ENCODE measurements around the gene BTBD8. TPM values are rescaled to one million over a fixed set of nuclear protein-coding genes. Genes with fewer than 3 reads are reported as not detected.

The BTBD8 gene
- total RNA-seq, 1 donor from 2014 or later = 14.9 TPM

- ATAC-seq = no peak
- intact Hi-C loops (cut with DNase I) = no loop called here
- DNase-seq (ENCODE audit: low spot score) = no peak
Measured at GRCh38 chr1:92169214-92170005, 89.3 kb downstream of the BTBD8 start.

- intact Hi-C loops (cut with DNase I) = no loop called here
- no peak for DNase-seq (ENCODE audit: low spot score)
- no peak for ATAC-seq
Measured at GRCh38 chr1:92184632-92185031, 104.5 kb downstream of the BTBD8 start.

DNA sequence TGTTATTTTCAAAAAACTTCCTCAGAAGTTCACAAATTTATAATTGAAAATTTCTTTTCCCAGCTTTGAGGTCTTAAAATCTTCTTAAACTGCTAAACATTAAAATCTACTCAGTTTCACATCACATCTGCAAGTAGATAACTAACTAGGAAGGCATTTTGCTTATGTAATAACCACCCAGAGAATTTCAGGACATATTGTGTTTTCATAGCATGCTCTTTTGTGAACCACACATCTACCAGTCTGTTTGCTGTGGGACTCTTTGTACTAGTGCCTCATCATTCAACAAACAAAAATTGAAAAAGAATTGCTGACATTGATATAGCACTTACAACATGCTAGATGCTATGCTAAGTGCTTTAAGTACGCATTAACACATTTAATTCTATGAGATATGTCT lies 105.9 kb downstream of the BTBD8 start:
- DNase-seq (ENCODE audit: low spot score) (no peak), ATAC-seq (no peak)
- intact Hi-C loops (cut with DNase I) = no loop called here

- intact Hi-C loops (cut with DNase I) = no loop called here
- no peak for DNase-seq (ENCODE audit: low spot score)
- no peak for ATAC-seq
Measured at GRCh38 chr1:92188436-92189255, 108.5 kb downstream of the BTBD8 start.

DNA sequence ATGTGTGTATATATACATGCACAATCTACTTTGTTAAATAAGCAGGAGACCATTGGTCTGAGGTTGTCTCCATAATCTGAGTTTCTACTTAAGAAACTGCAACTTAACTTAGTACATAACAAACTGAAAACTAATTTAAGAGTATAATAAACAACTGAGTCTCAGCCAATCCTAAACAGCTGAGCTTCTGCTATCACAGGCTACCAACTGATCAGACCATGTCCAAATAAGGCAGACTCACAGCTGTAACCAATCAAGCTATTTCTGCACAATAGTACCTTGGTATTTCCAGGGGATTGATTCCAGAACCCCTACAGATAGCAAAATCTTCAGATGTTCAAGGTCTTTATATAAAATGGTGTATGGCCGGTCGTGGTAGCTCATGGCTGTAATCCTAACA lies 111.6 kb downstream of the BTBD8 start:
- ATAC-seq (no peak), DNase-seq (ENCODE audit: low spot score) (no peak)
- intact Hi-C loops (cut with DNase I) = no loop called here

- intact Hi-C loops (cut with DNase I) = no loop called here
- DNase-seq (ENCODE audit: low spot score) = no peak
- no peak for ATAC-seq
Measured at GRCh38 chr1:92192246-92192645, 112.1 kb downstream of the BTBD8 start.

DNA sequence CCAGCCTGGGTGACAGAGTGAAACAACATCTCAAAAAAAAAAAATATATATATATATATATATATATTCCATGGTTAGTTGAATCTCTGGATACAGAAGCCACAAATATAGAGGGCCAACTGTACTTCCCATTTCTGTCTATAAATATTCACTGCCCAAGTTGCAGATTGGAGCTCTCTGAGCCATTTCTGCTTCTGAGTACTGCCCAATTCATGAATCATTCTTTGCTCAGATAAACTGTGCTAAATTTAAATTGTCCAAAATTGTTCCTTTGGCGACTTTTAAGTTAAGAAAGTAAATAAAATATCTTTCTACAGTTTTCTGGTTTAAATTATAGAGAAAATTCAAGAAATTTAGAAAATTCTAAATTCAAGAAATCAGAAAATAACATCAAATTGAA lies 114.4 kb downstream of the BTBD8 start:
- ATAC-seq (no peak), DNase-seq (ENCODE audit: low spot score) (no peak)
- intact Hi-C loops (cut with DNase I) = no loop called here

DNA sequence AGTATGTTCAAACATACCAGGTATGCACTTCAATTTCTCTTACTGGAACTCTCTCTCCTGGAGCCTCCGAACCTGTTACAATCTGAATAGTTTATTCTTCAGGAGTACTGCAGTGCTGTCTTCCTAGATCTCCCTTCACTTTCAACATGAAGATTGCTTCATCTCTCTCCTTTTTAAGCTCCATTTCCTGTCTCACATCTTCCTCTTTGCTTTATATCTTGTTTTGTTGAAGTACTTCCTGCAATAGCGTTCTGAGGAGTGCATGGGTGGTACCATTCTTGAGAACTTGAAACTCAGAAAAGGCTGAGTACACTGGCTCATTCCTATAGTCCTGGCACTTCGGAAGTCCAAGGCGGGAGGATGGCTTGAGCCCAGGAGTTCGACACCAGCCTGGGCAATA lies 121.8 kb downstream of the BTBD8 start:
- ATAC-seq = no peak

DNA sequence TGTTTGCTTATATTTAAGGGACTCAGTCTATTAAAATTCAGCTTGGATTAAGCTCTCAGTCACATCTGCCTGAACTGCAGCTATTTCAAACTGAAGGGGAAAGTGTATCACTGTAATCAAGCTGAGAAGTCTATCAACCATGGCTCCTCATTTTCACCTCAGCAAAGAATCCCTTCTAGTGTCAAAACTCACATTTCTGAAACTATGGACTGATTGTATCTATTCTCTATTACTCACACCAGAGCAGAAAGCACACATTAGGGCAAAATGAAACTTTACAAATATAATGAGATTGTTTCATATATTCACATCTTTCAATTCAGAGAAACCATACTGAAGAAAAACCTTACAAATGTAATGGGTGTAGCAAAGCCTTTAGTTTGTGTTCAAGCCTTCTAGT lies 123.0 kb downstream of the BTBD8 start:
- intact Hi-C loops (cut with DNase I) = no loop called here
- DNase-seq (ENCODE audit: low spot score) (no peak), ATAC-seq (no peak)

More for the DNA sequence above, 121.8 kb downstream of the BTBD8 start:
- no peak for DNase-seq (ENCODE audit: low spot score)
- intact Hi-C loops (cut with DNase I) = no loop called here

DNA sequence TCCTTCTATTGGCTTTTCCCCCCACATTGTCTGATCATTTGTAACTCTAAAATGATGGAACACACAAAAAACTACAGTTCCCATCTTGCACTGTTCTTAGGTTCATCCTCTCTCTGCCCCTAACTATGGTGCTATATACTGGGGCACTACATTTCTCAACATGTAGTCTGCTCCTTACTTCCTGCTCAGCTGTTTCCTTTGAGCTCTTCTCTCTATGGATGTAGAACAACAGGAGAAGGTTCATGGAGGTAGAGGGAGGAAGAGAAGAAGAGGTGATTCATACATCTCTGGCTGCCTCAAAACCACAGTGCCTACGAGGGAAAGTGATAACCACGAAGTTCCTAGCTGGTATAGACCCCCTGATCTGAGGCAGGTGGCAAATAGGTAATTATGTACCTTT lies 130.6 kb downstream of the BTBD8 start:
- intact Hi-C loops (cut with DNase I) = no loop called here
- ATAC-seq = no peak

GRCh38 chr1:92211166-92211565 lies 131.0 kb downstream of the BTBD8 start:
- no peak for DNase-seq (ENCODE audit: low spot score)
- no peak for ATAC-seq
- intact Hi-C loops (cut with DNase I) = no loop called here

More for the DNA sequence above, 130.6 kb downstream of the BTBD8 start:
- no peak for DNase-seq (ENCODE audit: low spot score)

DNA sequence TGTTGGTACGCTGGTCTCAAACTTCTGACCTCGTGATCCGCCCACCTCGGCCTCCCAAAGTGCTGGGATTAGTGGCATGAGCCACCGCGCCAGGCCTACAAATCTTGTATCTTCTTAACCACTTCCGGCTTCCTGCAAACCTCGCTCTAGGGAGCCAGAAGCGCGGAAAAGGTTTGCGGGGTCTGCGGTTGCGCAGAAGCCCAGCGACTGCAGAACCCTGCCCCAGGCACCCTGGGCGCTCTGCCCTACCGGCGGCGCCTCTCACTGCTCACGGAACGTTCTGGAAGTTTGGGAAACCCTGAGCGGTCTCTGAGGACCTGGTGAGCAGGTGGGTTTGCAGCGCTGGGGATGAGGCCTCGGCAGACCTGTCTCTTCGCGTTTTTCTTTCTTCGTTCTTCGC lies 137.6 kb downstream of the BTBD8 start, which contains the start of gene C1orf146:
Gene C1orf146 (plus strand): TSS at position 195 of the 400 bp plus-strand sequence. CDS start 13,506 bp downstream, outside the sequence.
- ATAC-seq = no peak
- intact Hi-C loops (cut with DNase I) = no loop called here
- DNase-seq (ENCODE audit: low spot score) = no peak

GRCh38 chr1:92218559-92218958 lies 138.4 kb downstream of the BTBD8 start:
- ATAC-seq (no peak), DNase-seq (ENCODE audit: low spot score) (no peak)
- intact Hi-C loops (cut with DNase I) = no loop called here

GRCh38 chr1:92219028-92219427 lies 138.9 kb downstream of the BTBD8 start:
- ATAC-seq = no peak
- DNase-seq (ENCODE audit: low spot score) = no peak
- intact Hi-C loops (cut with DNase I) = no loop called here

DNA sequence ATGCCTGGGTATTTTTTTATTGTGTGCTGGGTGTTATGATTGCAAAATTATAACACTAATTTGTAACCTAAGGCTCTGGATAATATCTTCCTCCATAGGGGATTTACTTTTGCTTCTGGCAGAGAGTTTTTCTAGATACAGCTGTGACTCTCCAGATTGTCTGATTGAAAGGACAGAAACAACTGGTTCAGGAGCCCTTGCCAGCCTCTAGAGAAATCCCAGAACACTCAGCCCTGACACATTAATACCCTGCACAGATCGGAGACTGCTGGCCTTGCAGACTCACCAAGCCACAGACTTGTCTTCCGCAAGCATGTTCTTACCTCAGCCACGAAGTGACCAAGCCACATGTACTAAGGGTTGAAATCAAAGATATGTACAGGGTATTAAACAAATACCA lies 148.3 kb downstream of the BTBD8 start:
- DNase-seq (ENCODE audit: low spot score) = no peak
- ATAC-seq = no peak
- intact Hi-C loops (cut with DNase I) = no loop called here

GRCh38 chr1:92230736-92231135 lies 150.6 kb downstream of the BTBD8 start:
- intact Hi-C loops (cut with DNase I) = no loop called here
- no peak for DNase-seq (ENCODE audit: low spot score)

More at GRCh38 chr1:92230736-92231135, 150.6 kb downstream of the BTBD8 start:
- ATAC-seq = no peak
